ENCODE data around the gene CCDC77.

- TF ChIP-seq TAF1 (IDR thresholded peaks at IDR 0.05; ENCODE audit: borderline replicate concordance, low read depth, low read length): no peak
- TF ChIP-seq POLR2AphosphoS5 (IDR thresholded peaks at IDR 0.05; ENCODE audit: low read depth, low read length): no peak
Measured at GRCh38 chr12:457676-458075, 56.2 kb downstream of the CCDC77 start.

Data from GM12892 (cell line).